PC-3 (cell line): Measurements from ENCODE around the gene HIF1AN. TPM values are rescaled to one million over a fixed set of nuclear protein-coding genes. Genes with fewer than 3 reads are reported as not detected.

Experiments
- ATAC-seq: fragments of 200-7000 bp; cut with Tn5 transposase; 2 replicates; pipeline ENCODE4 v1.9.1; 2020; ENCODE audit warnings: mild to moderate bottlenecking, moderate library complexity
- Bru-seq: library from RNA; stranded (reverse); fragments of 400-500 nt; gene quantifications from one replicate; lab custom pipeline; 2021; lab: Mats Ljungman, UMichigan
- BruChase-seq, 2 experiments: library from RNA; stranded (reverse); fragments of 400-500 nt; gene quantifications; one replicate each; lab custom pipeline; 2021; lab: Mats Ljungman, UMichigan
- BruUV-seq: library from RNA; stranded (reverse); fragments of 400-500 nt; replicated peaks from 2 replicates; lab custom pipeline; 2021; lab: Mats Ljungman, UMichigan
- CTCF ChIA-PET: fragments of 300-600 bp; sonication (Branson Sonifier 250); formaldehyde crosslinking; loops from one replicate; lab custom pipeline; 2022; ENCODE audit warnings: antibody characterized with exemption; lab: Charles Lee
- POLR2A ChIA-PET: fragments of 300-600 bp; sonication (Branson Sonifier 250); formaldehyde crosslinking; loops from one replicate; lab custom pipeline; 2022; ENCODE audit warnings: antibody characterized with exemption; ENCODE audit not compliant: unreplicated experiment; lab: Charles Lee
- DNase-seq: peaks from one replicate; pipeline ENCODE4 v3.0.0-alpha.2; 2015
- H2AFZ ChIP-seq: fragments of 300-600 bp; sonication (generic); 2 replicates; pipeline ENCODE4 v1.6.0; 2016; ENCODE audit warnings: antibody characterized with exemption, low read length
- H3F3A ChIP-seq: fragments of 300-600 bp; sonication (generic); one replicate; pipeline ENCODE4 v1.6.0; 2017; ENCODE audit warnings: antibody characterized with exemption, low read length, control low read depth, mild to moderate bottlenecking; ENCODE audit not compliant: unreplicated experiment
- H3K27ac ChIP-seq: fragments of 300-600 bp; sonication (generic); 2 replicates; pipeline ENCODE4 v1.5.1; 2016; ENCODE audit warnings: mild to moderate bottlenecking, low read length
- H3K27me3 ChIP-seq: fragments of 300-600 bp; sonication (generic); 2 replicates; pipeline ENCODE4 v1.6.1; 2016; ENCODE audit warnings: low read length, mixed read lengths
- H3K36me3 ChIP-seq: fragments of 300-600 bp; sonication (generic); 2 replicates; pipeline ENCODE4 v1.6.1; 2016; ENCODE audit warnings: low read depth, mixed run types, low read length, mixed read lengths
- H3K4me1 ChIP-seq: fragments of 300-600 bp; sonication (generic); 2 replicates; pipeline ENCODE4 v1.5.1; 2016; ENCODE audit warnings: low read length; ENCODE audit not compliant: insufficient read depth
- H3K4me2 ChIP-seq: fragments of 300-600 bp; sonication (generic); 2 replicates; pipeline ENCODE4 v1.6.0; 2016; ENCODE audit warnings: low read length
- H3K4me3 ChIP-seq: fragments of 300-600 bp; sonication (generic); 2 replicates; pipeline ENCODE4 v1.5.1; 2016; ENCODE audit warnings: mild to moderate bottlenecking, low read length, mixed read lengths
- H3K79me2 ChIP-seq: fragments of 300-600 bp; sonication (generic); 2 replicates; pipeline ENCODE4 v1.6.1; 2017; ENCODE audit warnings: low read length, mixed read lengths
- H3K9ac ChIP-seq: fragments of 300-600 bp; sonication (generic); 2 replicates; pipeline ENCODE4 v1.6.0; 2016; ENCODE audit warnings: mild to moderate bottlenecking, low read length
- H3K9me2 ChIP-seq: fragments of 300-600 bp; sonication (generic); replicated peaks from 2 replicates; pipeline ENCODE4 v1.6.1; 2016; ENCODE audit warnings: mixed run types, low read length, mixed read lengths
- H3K9me3 ChIP-seq: fragments of 300-600 bp; sonication (generic); 2 replicates; pipeline ENCODE4 v1.6.1; 2016; ENCODE audit warnings: low read length, mixed read lengths
- H4K20me1 ChIP-seq: fragments of 300-600 bp; sonication (generic); 2 replicates; pipeline ENCODE4 v1.6.1; 2016; ENCODE audit warnings: low read length, mixed read lengths
- EZH2 ChIP-seq: fragments of 300-600 bp; sonication (generic); IDR thresholded peaks from one replicate; pipeline ENCODE4 v1.6.1; 2017; ENCODE audit warnings: antibody characterized with exemption, mild to moderate bottlenecking, low read length; ENCODE audit not compliant: unreplicated experiment
- EZH2phosphoT487 ChIP-seq: fragments of 300-600 bp; sonication (generic); IDR thresholded peaks from 2 replicates; pipeline ENCODE4 v1.6.1; 2018; ENCODE audit warnings: mild to moderate bottlenecking, antibody characterized with exemption, low read length, borderline replicate concordance
- intact Hi-C: fragments of 100-400 bp; cut with micrococcal nuclease; formaldehyde crosslinking; loops from 2 replicates; pipeline ENCODE4 v1.9.0; 2023
- long read RNA-seq: library from polyadenylated mRNA; unstranded; transcript quantifications from one replicate; pipeline ENCODE4 v2.0.0, GENCODE V29; 2021; ENCODE audit not compliant: unreplicated experiment
- total RNA-seq: library from RNA; depleted of rRNA; stranded (reverse); fragments of >200 nt; gene quantifications from 2 replicates; pipeline ENCODE4 v1.2.3, GENCODE V29; 2014; rRNA removed
- TF ChIP-seq, protein P1 (sequence below): fragments of 300-600 bp; sonication (generic); conservative IDR thresholded peaks from 2 replicates; pipeline ENCODE4 v1.5.1; 2017; ENCODE audit warnings: antibody characterized with exemption, low read depth, mild to moderate bottlenecking, low read length

Gene HIF1AN
- total RNA-seq: 4.5 TPM in 2 replicates
- percentile 81 among the genes with signal in this experiment for Bru-seq, nascent RNA
- percentile 94 among the genes with signal in this experiment for BruChase-seq, experiment 1, labeled RNA remaining after a 6-hour chase
- BruChase-seq, experiment 2, labeled RNA remaining after a 2-hour chase: percentile 90 among the genes with signal in this experiment
- long read RNA-seq, full-length matches to known transcripts: 105 of 141 reads
- long read RNA-seq, partial matches to known transcripts: 16 of 141 reads
- long read RNA-seq, other reads (novel, unspliced or antisense): 20 of 141 reads

DNA sequence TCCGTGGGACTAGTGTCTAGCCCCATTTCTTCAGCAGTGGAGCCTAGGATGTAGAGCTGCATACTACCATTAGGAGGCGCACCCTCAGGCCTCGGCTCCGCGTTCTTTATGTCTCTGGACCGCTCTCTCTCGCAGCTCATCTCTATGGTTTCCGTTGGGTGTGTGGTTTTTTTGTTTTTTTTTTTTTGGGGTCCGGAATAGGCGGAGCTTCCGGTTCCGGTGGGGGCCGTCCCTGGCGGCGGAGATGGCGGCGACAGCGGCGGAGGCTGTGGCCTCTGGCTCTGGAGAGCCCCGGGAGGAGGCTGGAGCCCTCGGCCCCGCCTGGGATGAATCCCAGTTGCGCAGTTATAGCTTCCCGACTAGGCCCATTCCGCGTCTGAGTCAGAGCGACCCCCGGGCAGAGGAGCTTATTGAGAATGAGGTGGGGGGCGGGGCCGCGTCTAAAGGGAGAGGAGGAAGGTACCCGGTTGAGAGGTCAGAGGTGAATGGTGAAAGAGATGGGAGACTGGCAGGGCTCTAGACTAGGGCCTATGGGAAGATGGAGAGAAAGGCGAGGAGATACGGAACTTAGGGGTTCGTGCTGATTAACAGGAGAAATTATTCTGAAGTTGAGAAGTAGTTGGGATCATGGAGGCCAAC is at the start of gene HIF1AN:
Gene HIF1AN (plus strand): TSS at position 229 of the 639 bp plus-strand sequence. CDS start 16 bp downstream, at position 245.
- no peaks in the 10 kb centered on the region for H3K9me2 ChIP-seq
- no peaks in the 10 kb centered on the region for H3F3A ChIP-seq
- H3K27ac ChIP-seq: no peak within 1 kb of the TSS
- H3K9me3 ChIP-seq: no peaks in the 10 kb centered on the region
- ChIA-PET CTCF (interaction anchor here (0.6 to 1.1 kb wide), 8 partner anchors 9 to 92 kb away, joined by 3 to 9 read pairs (median 4); no protein-coding TSS in a partner anchor), POLR2A (interaction anchor here (0.5 to 0.9 kb wide), 10 partner anchors 13 to 1896 kb away, joined by 3 to 13 read pairs (median 6); partner anchors contain the start of gene CUEDC2)
- peaks cover 18% of the 10 kb centered on the region; the same call in 1 of the 2 replicates for H3K4me1 ChIP-seq
- ATAC-seq (peak; percentile 97), DNase-seq (peak; percentile 90)
- peak within 1 kb of the TSS; percentile 90 for H2AFZ ChIP-seq
- intact Hi-C loops: no loop called here
- H3K4me3 ChIP-seq: peak within 1 kb of the TSS; percentile 88
- H3K4me2 ChIP-seq: peak within 1 kb of the TSS; percentile 83
- H3K36me3 ChIP-seq: no peaks in the 10 kb centered on the region; the same call in 1 of the 2 replicates
- peak within 1 kb of the TSS; percentile 75 for H3K9ac ChIP-seq
- H3K27me3 ChIP-seq: no peaks in the 10 kb centered on the region
- BruUV-seq: no TSS peak
- no peak for TF ChIP-seq EZH2phosphoT487
- TF ChIP-seq, protein P1, sequence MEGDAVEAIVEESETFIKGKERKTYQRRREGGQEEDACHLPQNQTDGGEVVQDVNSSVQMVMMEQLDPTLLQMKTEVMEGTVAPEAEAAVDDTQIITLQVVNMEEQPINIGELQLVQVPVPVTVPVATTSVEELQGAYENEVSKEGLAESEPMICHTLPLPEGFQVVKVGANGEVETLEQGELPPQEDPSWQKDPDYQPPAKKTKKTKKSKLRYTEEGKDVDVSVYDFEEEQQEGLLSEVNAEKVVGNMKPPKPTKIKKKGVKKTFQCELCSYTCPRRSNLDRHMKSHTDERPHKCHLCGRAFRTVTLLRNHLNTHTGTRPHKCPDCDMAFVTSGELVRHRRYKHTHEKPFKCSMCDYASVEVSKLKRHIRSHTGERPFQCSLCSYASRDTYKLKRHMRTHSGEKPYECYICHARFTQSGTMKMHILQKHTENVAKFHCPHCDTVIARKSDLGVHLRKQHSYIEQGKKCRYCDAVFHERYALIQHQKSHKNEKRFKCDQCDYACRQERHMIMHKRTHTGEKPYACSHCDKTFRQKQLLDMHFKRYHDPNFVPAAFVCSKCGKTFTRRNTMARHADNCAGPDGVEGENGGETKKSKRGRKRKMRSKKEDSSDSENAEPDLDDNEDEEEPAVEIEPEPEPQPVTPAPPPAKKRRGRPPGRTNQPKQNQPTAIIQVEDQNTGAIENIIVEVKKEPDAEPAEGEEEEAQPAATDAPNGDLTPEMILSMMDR: peak; percentile 77
- peaks cover 31% of the 10 kb centered on the region for H3K79me2 ChIP-seq
- no peaks in the 10 kb centered on the region for H4K20me1 ChIP-seq

- Histone ChIP-seq H3K9me2 (no peaks in the 10 kb centered on the region), H3K79me2 (no peaks in the 10 kb centered on the region), H3K4me1 (no peaks in the 10 kb centered on the region), H3K9ac (no peak overlapping the region), H3K4me2 (no peak overlapping the region), H3K27ac (no peak overlapping the region), H3K4me3 (no peak overlapping the region), H3K27me3 (no peaks in the 10 kb centered on the region), H2AFZ (no peak overlapping the region), H3K36me3 (no peaks in the 10 kb centered on the region), H3K9me3 (no peaks in the 10 kb centered on the region), H4K20me1 (no peaks in the 10 kb centered on the region), H3F3A (no peaks in the 10 kb centered on the region)
- DNase-seq (no peak), ATAC-seq (no peak)
- BruUV-seq: no TSS peak
- POLR2A ChIA-PET: no interaction called here
- TF ChIP-seq, protein P1: no peak
- no peak for TF ChIP-seq EZH2phosphoT487
- no peak for TF ChIP-seq EZH2
- intact Hi-C loops: no loop called here
- CTCF ChIA-PET: no interaction called here
These were observed 48.2 kb upstream of the HIF1AN start for GRCh38 chr10:100487529-100487928.
